Germinal center (tissue), 1 donor: Measurements from ENCODE around the gene MVD.
"Not testable (repeated sequence)": the region's sequence is repeated elsewhere in the genome, so short reads cannot be mapped to it uniquely, and the experiment has no call there.

ENCODE experiments used
- DNase-seq: peaks from one replicate; pipeline ENCODE4 v3.0.0; 2012; ENCODE audit warnings: mixed read lengths, low spot score

The MVD gene

GRCh38 chr16:88681709-88682451 lies 19.0 kb upstream of the MVD start:
- peak; percentile 85 for DNase-seq

GRCh38 chr16:88681084-88681680 lies 18.3 kb upstream of the MVD start:
- DNase-seq = peak; percentile 84

- no peak for DNase-seq
These were observed 17.7 kb upstream of the MVD start for GRCh38 chr16:88680554-88681083.

- no peak for DNase-seq
These were observed 15.5 kb upstream of the MVD start for GRCh38 chr16:88678224-88678979.

GRCh38 chr16:88677721-88678120 lies 14.8 kb upstream of the MVD start:
- no peak for DNase-seq

- no peak for DNase-seq
These were observed 13.8 kb upstream of the MVD start for GRCh38 chr16:88676502-88677242.

GRCh38 chr16:88673716-88674379 lies 11.0 kb upstream of the MVD start:
- DNase-seq = no peak

- DNase-seq = no peak
These were observed 9.9 kb upstream of the MVD start for GRCh38 chr16:88672776-88673175.

GRCh38 chr16:88671806-88672205 lies 8.9 kb upstream of the MVD start:
- no peak for DNase-seq

- no peak for DNase-seq
These were observed 7.1 kb upstream of the MVD start for GRCh38 chr16:88669980-88670379.

GRCh38 chr16:88669493-88669892 lies 6.6 kb upstream of the MVD start:
- DNase-seq = not testable (repeated sequence)

- DNase-seq = no peak
These were observed 4.6 kb upstream of the MVD start for GRCh38 chr16:88667461-88667860.

GRCh38 chr16:88665570-88665969 lies 2.7 kb upstream of the MVD start:
- DNase-seq = no peak

GRCh38 chr16:88665148-88665547 lies 2.3 kb upstream of the MVD start:
- peak; percentile 58 for DNase-seq

- DNase-seq = no peak
These were observed 559 bp downstream of the MVD start for GRCh38 chr16:88662222-88662842.

- DNase-seq = no peak
These were observed 1.4 kb downstream of the MVD start for GRCh38 chr16:88661468-88661867.

GRCh38 chr16:88659160-88659559 lies 3.7 kb downstream of the MVD start:
- no peak for DNase-seq

GRCh38 chr16:88658714-88659113 lies 4.2 kb downstream of the MVD start:
- DNase-seq = no peak

- DNase-seq = no peak
These were observed 5.5 kb downstream of the MVD start for GRCh38 chr16:88657371-88657770.

- no peak for DNase-seq
These were observed 6.5 kb downstream of the MVD start for GRCh38 chr16:88656291-88656980.
